H9 (cell line): Measurements from ENCODE around the gene PGGHG. TPM values are rescaled to one million over a fixed set of nuclear protein-coding genes. Genes with fewer than 3 reads are reported as not detected.
A peak's percentile ranks its signal among the peaks of the same experiment; 100 is the strongest.

ENCODE experiments used
- DNase-seq: peaks from one replicate; pipeline ENCODE4 v3.0.0-alpha.2; 2017
- H2AFZ ChIP-seq: one replicate; pipeline ENCODE4 v1.6.1; 2013; ENCODE audit warnings: mild to moderate bottlenecking, low read length, control low read depth, moderate library complexity
- H2AK5ac ChIP-seq: 2 replicates; pipeline ENCODE4 v1.6.1; 2013; ENCODE audit warnings: low read length, control low read depth, mixed read lengths; ENCODE audit not compliant: insufficient read length
- H2BK120ac ChIP-seq: one replicate; pipeline ENCODE4 v1.6.1; 2013; ENCODE audit warnings: low read depth, mild to moderate bottlenecking, low read length, control low read depth, inconsistent platforms; ENCODE audit not compliant: poor library complexity, severe bottlenecking
- H2BK12ac ChIP-seq: 2 replicates; pipeline ENCODE4 v1.6.1; 2013; ENCODE audit warnings: low read length, control low read depth, mixed read lengths, low read depth; ENCODE audit not compliant: insufficient read length
- H2BK15ac ChIP-seq: 2 replicates; pipeline ENCODE4 v1.6.1; 2013; ENCODE audit warnings: low read depth, low read length, control low read depth
- H2BK20ac ChIP-seq: one replicate; pipeline ENCODE4 v1.6.1; 2013; ENCODE audit warnings: low read depth, mild to moderate bottlenecking, low read length, control low read depth, inconsistent platforms; ENCODE audit not compliant: poor library complexity, severe bottlenecking
- H2BK5ac ChIP-seq: 2 replicates; pipeline ENCODE4 v1.6.1; 2013; ENCODE audit warnings: low read length, control low read depth, mixed read lengths; ENCODE audit not compliant: insufficient read length
- H3K14ac ChIP-seq: 2 replicates; pipeline ENCODE4 v1.6.1; 2013; ENCODE audit warnings: low read length, control low read depth; ENCODE audit not compliant: insufficient read depth
- H3K18ac ChIP-seq: 2 replicates; pipeline ENCODE4 v1.6.1; 2013; ENCODE audit warnings: low read depth, mild to moderate bottlenecking, mixed read lengths, low read length, control low read depth; ENCODE audit not compliant: insufficient read length
- H3K23ac ChIP-seq: 2 replicates; pipeline ENCODE4 v1.6.1; 2013; ENCODE audit warnings: low read length, control low read depth, mixed read lengths, low read depth; ENCODE audit not compliant: insufficient read length
- H3K23me2 ChIP-seq: 2 replicates; pipeline ENCODE4 v1.6.1; 2013; ENCODE audit warnings: low read depth, mild to moderate bottlenecking, mixed read lengths, low read length, control low read depth; ENCODE audit not compliant: insufficient read length, poor library complexity, severe bottlenecking
- H3K27ac ChIP-seq: 2 replicates; pipeline ENCODE4 v1.5.1; 2013; ENCODE audit warnings: low read length, control low read depth, mixed read lengths, low read depth; ENCODE audit not compliant: insufficient read length
- H3K27me3 ChIP-seq: 2 replicates; pipeline ENCODE4 v1.6.1; 2013; ENCODE audit warnings: low read length, control low read depth, inconsistent platforms; ENCODE audit not compliant: insufficient read depth
- H3K4ac ChIP-seq: 2 replicates; pipeline ENCODE4 v1.6.1; 2013; ENCODE audit warnings: low read depth, mild to moderate bottlenecking, control low read depth, inconsistent platforms, low read length, moderate library complexity
- H3K4me1 ChIP-seq: 2 replicates; pipeline ENCODE4 v1.6.1; 2013; ENCODE audit warnings: low read length, control low read depth, inconsistent platforms; ENCODE audit not compliant: insufficient read depth
- H3K4me2 ChIP-seq: 2 replicates; pipeline ENCODE4 v1.6.1; 2013; ENCODE audit warnings: low read length, control low read depth, mixed read lengths; ENCODE audit not compliant: insufficient read length, insufficient read depth
- H3K56ac ChIP-seq: 2 replicates; pipeline ENCODE4 v1.6.1; 2013; ENCODE audit warnings: low read depth, mild to moderate bottlenecking, mixed read lengths, low read length, control low read depth; ENCODE audit not compliant: insufficient read length
- H3K79me1 ChIP-seq: 2 replicates; pipeline ENCODE4 v1.6.1; 2013; ENCODE audit warnings: low read depth, mild to moderate bottlenecking, moderate library complexity, low read length, control low read depth, inconsistent platforms; ENCODE audit not compliant: insufficient read depth, poor library complexity, severe bottlenecking
- H3K79me2 ChIP-seq: 2 replicates; pipeline ENCODE4 v1.6.1; 2013; ENCODE audit warnings: low read length, control low read depth, inconsistent platforms; ENCODE audit not compliant: insufficient read depth
- H3K9ac ChIP-seq: 2 replicates; pipeline ENCODE4 v1.6.1; 2013; ENCODE audit warnings: low read length, control low read depth, mixed read lengths; ENCODE audit not compliant: insufficient read length; ENCODE audit errors: extremely low read depth
- H3K9me3 ChIP-seq: one replicate; pipeline ENCODE4 v1.6.1; 2013; ENCODE audit warnings: low read depth, low read length, inconsistent platforms; ENCODE audit not compliant: control insufficient read depth
- H3T11ph ChIP-seq: one replicate; pipeline ENCODE4 v1.6.1; 2013; ENCODE audit warnings: mild to moderate bottlenecking, low read length, control low read depth, inconsistent platforms
- H4K20me1 ChIP-seq: one replicate; pipeline ENCODE4 v1.6.1; 2013; ENCODE audit not compliant: control insufficient read depth, insufficient read length, insufficient read depth
- H4K5ac ChIP-seq: 2 replicates; pipeline ENCODE4 v1.6.1; 2013; ENCODE audit warnings: low read depth, mild to moderate bottlenecking, mixed read lengths, low read length, control low read depth; ENCODE audit not compliant: insufficient read length
- H4K8ac ChIP-seq: replicated peaks from 2 replicates; pipeline ENCODE4 v1.6.1; 2013; ENCODE audit warnings: low read length, control low read depth, mixed read lengths, low read depth; ENCODE audit not compliant: insufficient read length
- H4K91ac ChIP-seq: 2 replicates; pipeline ENCODE4 v1.6.1; 2013; ENCODE audit warnings: low read depth, mild to moderate bottlenecking, moderate library complexity, mixed read lengths, low read length, control low read depth; ENCODE audit not compliant: insufficient read length
- H3K27ac Mint-ChIP-seq, 3 experiments: 2 replicates in 2 of 3; 3 replicates in 1 of 3; pipeline ENCODE4 v1.8.0; 2020 to 2021; ENCODE audit warnings: mixed read lengths in 3 of 3, mild to moderate bottlenecking in 1 of 3, moderate library complexity in 1 of 3
- H3K27me3 Mint-ChIP-seq: 2 replicates; pipeline ENCODE4 v1.8.0; 2021; ENCODE audit warnings: low read depth, mild to moderate bottlenecking, moderate library complexity, mixed read lengths
- H3K36me3 Mint-ChIP-seq, 3 experiments: 2 replicates in 2 of 3; 3 replicates in 1 of 3; pipeline ENCODE4 v1.8.0; 2020 to 2021; ENCODE audit warnings: low read depth in 3 of 3, mixed read lengths in 3 of 3; ENCODE audit not compliant: insufficient read depth in 1 of 3
- H3K4me1 Mint-ChIP-seq, 2 experiments: 2 replicates each; pipeline ENCODE4 v1.8.0; 2020; ENCODE audit warnings: mixed read lengths in 2 of 2
- H3K4me3 Mint-ChIP-seq, 2 experiments: 2 replicates in 1 of 2; 3 replicates in 1 of 2; pipeline ENCODE4 v1.8.0; 2020 to 2021; ENCODE audit warnings: mild to moderate bottlenecking in 2 of 2, mixed read lengths in 2 of 2, moderate library complexity in 1 of 2
- H3K9me3 Mint-ChIP-seq, 2 experiments: 2 replicates in 1 of 2; 3 replicates in 1 of 2; pipeline ENCODE4 v1.8.0; 2020; ENCODE audit warnings: mild to moderate bottlenecking in 2 of 2, mixed read lengths in 2 of 2, moderate library complexity in 1 of 2
- WGBS: extraction: QIAGEN DNeasy Blood & Tissue Kit; methylation state at CpG from one replicate; pipeline ENCODE4 v1.1.7; 2013; ENCODE audit warnings: missing lambda C conversion rate, low lambda C conversion rate, mixed read lengths; ENCODE audit not compliant: insufficient read length; ENCODE audit errors: extremely low coverage; 5-methylcytosine and 5-hydroxymethylcytosine counted together
- total RNA-seq: library from RNA; stranded (reverse); gene quantifications from 2 replicates; pipeline ENCODE4 v1.2.1, GENCODE V29; 2021
- TF ChIP-seq, protein P1 (sequence below): fragments of 200-600 bp; sonication (generic); conservative IDR thresholded peaks from 3 replicates; pipeline ENCODE4 v1.8.0; 2021; ENCODE audit warnings: antibody characterized with exemption, mild to moderate bottlenecking

PGGHG gene
- total RNA-seq, 1 experiment from 2014 or later, result 58.3 TPM

DNA sequence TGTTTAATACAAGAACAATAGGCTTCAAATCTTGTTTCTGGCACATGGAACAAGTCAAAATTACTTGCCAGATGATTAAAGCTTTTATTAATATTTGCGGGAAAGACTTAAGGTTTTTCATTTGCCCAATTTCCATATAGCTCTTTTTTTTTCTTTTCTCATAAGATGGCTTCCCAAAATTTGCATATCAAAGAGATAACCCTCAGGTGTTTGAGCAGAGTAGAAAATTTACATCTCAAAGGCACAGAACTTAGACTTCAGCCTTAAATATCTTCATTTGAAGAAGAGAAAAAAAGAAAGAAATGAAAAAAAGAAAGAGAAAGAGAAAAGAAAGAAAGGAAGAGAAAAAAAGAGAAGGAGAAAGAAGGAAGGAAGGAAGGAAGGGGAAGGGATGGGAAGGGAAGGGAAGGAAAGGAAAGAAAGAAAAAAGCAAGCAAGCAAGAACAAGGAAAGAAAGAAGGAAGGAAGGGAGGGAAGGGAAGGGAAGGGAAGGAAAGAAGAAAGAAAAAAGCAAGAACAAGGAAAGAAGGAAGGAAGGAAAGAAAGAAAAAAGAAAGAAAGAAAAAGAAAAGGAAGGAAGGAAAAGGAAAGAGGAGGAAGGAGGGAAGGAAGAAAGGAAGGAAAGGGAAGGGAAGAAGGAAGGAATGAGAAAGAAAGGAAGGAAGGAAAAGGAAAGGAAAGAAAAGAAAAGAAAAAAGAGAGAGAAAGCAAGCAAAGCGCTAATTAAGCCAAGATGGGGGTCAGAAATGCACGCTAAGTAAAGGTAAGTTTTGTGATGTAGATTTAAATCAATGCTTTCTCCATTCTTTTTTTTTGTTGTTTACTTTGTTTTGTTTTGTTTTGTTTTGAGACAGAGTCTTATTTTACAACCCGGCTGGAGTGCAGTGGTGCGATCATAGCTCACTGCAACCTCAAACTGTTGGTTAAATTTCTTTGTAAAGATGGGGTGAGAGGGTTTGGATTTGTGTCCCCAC is 51.9 kb downstream of the PGGHG start:
- no CpG with 5 or more reads among the region's 5 CpGs for WGBS
- Histone ChIP-seq H3K23ac (no peak overlapping the region), H3K4me1 (peaks cover 8% of the 10 kb centered on the region), H3K27ac (peak overlapping the region; percentile 75), H3K79me1 (no peaks in the 10 kb centered on the region), H4K8ac (no peak overlapping the region), H4K20me1 (no peaks in the 10 kb centered on the region), H2AK5ac (no peak overlapping the region), H2AFZ (no peak overlapping the region), H3K9me3 (no peaks in the 10 kb centered on the region), H3K18ac (no peak overlapping the region), H3K9ac (no peak overlapping the region), H3K4me2 (peak overlapping the region; percentile 44), H3K4ac (no peak overlapping the region), H2BK120ac (no peak overlapping the region), H3K79me2 (no peaks in the 10 kb centered on the region; the same call in 1 of the 2 replicates), H4K91ac (no peak overlapping the region), H2BK15ac (no peak overlapping the region), H3K27me3 (no peaks in the 10 kb centered on the region), H3K14ac (no peak overlapping the region), H3T11ph (no peak overlapping the region), H4K5ac (no peak overlapping the region), H3K56ac (no peak overlapping the region), H3K23me2 (no peaks in the 10 kb centered on the region), H2BK12ac (no peak overlapping the region), H2BK20ac (no peak overlapping the region), H2BK5ac (no peak overlapping the region)
- H3K9me3 Mint-ChIP-seq, result peaks cover 0 to 2% of the 10 kb centered on the region in 2 experiments; a peak in 2 of 5 replicates
- no peak for DNase-seq
- peak overlapping the region; percentile 32 to 71 for H3K4me3 Mint-ChIP-seq
- TF ChIP-seq, protein P1, sequence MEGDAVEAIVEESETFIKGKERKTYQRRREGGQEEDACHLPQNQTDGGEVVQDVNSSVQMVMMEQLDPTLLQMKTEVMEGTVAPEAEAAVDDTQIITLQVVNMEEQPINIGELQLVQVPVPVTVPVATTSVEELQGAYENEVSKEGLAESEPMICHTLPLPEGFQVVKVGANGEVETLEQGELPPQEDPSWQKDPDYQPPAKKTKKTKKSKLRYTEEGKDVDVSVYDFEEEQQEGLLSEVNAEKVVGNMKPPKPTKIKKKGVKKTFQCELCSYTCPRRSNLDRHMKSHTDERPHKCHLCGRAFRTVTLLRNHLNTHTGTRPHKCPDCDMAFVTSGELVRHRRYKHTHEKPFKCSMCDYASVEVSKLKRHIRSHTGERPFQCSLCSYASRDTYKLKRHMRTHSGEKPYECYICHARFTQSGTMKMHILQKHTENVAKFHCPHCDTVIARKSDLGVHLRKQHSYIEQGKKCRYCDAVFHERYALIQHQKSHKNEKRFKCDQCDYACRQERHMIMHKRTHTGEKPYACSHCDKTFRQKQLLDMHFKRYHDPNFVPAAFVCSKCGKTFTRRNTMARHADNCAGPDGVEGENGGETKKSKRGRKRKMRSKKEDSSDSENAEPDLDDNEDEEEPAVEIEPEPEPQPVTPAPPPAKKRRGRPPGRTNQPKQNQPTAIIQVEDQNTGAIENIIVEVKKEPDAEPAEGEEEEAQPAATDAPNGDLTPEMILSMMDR, result no peak
- H3K27me3 Mint-ChIP-seq, result no peaks in the 10 kb centered on the region
- peaks cover 34 to 37% of the 10 kb centered on the region in 2 experiments for H3K4me1 Mint-ChIP-seq
- peak overlapping the region; percentile 92 to 99 (median 93) for H3K27ac Mint-ChIP-seq
- H3K36me3 Mint-ChIP-seq, result no peaks in the 10 kb centered on the region
